ENCODE results near the gene INO80E. TPM values are rescaled to one million over a fixed set of nuclear protein-coding genes. Genes with fewer than 3 reads are reported as not detected.

INO80E gene
- total RNA-seq, 1 donor from 2014 or later = 93.6 TPM

DNA sequence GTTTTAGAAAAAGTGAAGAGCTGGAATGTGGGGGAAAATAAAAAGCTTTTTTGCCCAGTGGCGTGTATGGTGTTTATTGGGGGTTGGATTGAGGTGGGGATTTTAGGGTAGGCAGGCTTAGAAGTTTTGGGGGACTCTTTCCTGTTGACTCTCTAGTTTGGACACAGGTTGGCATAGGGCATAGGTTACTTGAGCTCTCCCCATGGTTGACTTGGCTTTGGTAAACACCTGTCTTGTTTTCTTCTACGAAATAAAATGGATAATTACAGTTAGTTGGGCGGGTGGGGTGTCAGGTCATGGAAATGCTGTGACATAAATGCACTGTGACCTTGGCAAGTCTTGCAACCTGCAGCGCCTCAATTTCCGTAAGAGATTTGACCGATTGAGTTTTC lies 23.1 kb upstream of the INO80E start:
- POLR2A ChIA-PET = interaction anchor here (0.7 to 3.5 kb wide), 14 partner anchors 11 to 1230 kb away, joined by 3 to 67 read pairs (median 5); partner anchors contain the start of genes ALDOA, HIRIP3, KCTD13 and MVP
- intact Hi-C loops (cut with micrococcal nuclease) = loop anchor here (1.0 kb wide), 5 partner anchors 11 to 153 kb away; partner anchors contain the start of genes CDIPT, HIRIP3, KCTD13 and MVP
- ATAC-seq (ENCODE audit: low read depth) (no peak), DNase-seq (no peak)
- Mint-ChIP-seq H3K36me3 (ENCODE audit: low read depth) (peaks cover 22% of the 10 kb centered on the region), H3K4me1 (peaks cover 39% of the 10 kb centered on the region), H3K27ac (peak overlapping the region; percentile 90), H3K4me3 (peak overlapping the region; percentile 96), H3K9me3 (no peaks in the 10 kb centered on the region), H3K27me3 (no peaks in the 10 kb centered on the region)
- TF ChIP-seq, protein P1, sequence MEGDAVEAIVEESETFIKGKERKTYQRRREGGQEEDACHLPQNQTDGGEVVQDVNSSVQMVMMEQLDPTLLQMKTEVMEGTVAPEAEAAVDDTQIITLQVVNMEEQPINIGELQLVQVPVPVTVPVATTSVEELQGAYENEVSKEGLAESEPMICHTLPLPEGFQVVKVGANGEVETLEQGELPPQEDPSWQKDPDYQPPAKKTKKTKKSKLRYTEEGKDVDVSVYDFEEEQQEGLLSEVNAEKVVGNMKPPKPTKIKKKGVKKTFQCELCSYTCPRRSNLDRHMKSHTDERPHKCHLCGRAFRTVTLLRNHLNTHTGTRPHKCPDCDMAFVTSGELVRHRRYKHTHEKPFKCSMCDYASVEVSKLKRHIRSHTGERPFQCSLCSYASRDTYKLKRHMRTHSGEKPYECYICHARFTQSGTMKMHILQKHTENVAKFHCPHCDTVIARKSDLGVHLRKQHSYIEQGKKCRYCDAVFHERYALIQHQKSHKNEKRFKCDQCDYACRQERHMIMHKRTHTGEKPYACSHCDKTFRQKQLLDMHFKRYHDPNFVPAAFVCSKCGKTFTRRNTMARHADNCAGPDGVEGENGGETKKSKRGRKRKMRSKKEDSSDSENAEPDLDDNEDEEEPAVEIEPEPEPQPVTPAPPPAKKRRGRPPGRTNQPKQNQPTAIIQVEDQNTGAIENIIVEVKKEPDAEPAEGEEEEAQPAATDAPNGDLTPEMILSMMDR (IDR thresholded peaks at IDR 0.05) = no peak
- CTCF ChIA-PET = interaction anchor here (0.9 to 1.9 kb wide), 7 partner anchors 11 to 1028 kb away, joined by 3 to 7 read pairs (median 4); partner anchors contain the start of genes KCTD13, TBX6 and TMEM219

DNA sequence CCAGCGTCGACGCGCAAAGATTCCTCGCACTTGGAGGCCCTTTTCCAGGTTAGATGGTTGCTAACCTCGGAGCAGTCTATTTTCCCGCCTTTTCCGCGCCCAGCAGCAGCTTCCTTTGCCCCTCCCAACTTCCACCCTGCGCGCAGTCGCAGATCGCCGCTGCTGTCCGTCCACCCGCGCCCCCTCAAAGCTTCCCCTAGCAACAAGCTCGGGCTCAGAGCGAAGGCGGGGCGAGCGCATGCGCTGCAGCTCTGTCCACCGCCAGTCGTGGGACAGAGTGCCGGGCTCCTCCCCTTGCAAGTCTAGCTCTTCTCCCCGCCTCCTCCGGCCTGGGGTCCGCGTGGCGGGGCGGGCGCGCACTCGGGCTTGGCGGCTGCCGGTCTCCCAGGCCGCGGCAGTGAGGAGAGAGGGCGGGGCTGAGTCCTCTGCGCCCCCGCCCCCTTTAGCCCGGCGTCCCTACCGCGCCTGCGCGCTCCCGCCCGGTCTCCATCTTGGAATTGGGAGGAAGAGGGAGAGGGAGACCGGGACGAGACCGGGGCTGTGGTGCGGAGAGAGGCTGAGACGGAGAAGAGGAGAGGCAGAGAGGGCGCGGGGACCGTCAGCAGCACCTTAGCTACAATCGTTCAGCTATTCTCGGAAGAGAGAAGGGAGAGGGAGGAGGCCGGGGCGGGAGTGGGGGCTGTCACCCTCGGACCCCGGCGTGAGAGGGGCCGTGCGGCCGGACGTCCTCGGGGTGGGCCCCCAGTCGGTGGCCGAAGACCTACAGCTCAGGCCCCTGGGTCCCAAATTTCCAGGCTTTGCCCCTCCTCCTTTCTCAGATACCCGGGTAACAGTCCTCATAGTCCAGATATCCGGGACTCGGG lies 22.4 kb upstream of the INO80E start, which contains the start of gene TAOK2:
TSS of gene TAOK2 (plus strand) at position 485 of the 863 bp plus-strand sequence. CDS start 3,905 bp downstream, outside the sequence.
- H3K27ac Mint-ChIP-seq = peak within 1 kb of the TSS; percentile 90
- intact Hi-C loops (cut with micrococcal nuclease) = loop anchor here (1.0 kb wide), 5 partner anchors 11 to 153 kb away; partner anchors contain the start of genes CDIPT, HIRIP3, KCTD13 and MVP
- peak; percentile 95 for DNase-seq
- TF ChIP-seq, protein P1 (IDR thresholded peaks at IDR 0.05) = no peak
- CTCF ChIA-PET = interaction anchor here (0.9 to 1.9 kb wide), 7 partner anchors 12 to 1028 kb away, joined by 3 to 7 read pairs (median 4); partner anchors contain the start of genes KCTD13, TBX6 and TMEM219
- H3K27me3 Mint-ChIP-seq = no peaks in the 10 kb centered on the region
- H3K4me1 Mint-ChIP-seq = peaks cover 39% of the 10 kb centered on the region
- no peaks in the 10 kb centered on the region for H3K9me3 Mint-ChIP-seq
- ATAC-seq (ENCODE audit: low read depth) = peak; percentile 99
- POLR2A ChIA-PET = interaction anchor here (0.5 to 3.5 kb wide), 18 partner anchors 11 to 1229 kb away, joined by 3 to 67 read pairs (median 4); partner anchors contain the start of genes ALDOA, HIRIP3, KCTD13 and MVP
- H3K4me3 Mint-ChIP-seq = peak within 1 kb of the TSS; percentile 96
- H3K36me3 Mint-ChIP-seq (ENCODE audit: low read depth) = peaks cover 22% of the 10 kb centered on the region

GRCh38 chr16:29974291-29975133 lies 21.5 kb upstream of the INO80E start:
- peak overlapping the region; percentile 96 for H3K4me3 Mint-ChIP-seq
- DNase-seq (no peak), ATAC-seq (ENCODE audit: low read depth) (no peak)
- intact Hi-C loops (cut with micrococcal nuclease) = no loop called here
- peaks cover 27% of the 10 kb centered on the region for H3K36me3 Mint-ChIP-seq (ENCODE audit: low read depth)
- H3K27me3 Mint-ChIP-seq = no peaks in the 10 kb centered on the region
- ChIA-PET POLR2A (interaction anchor here (0.6 to 3.5 kb wide), 10 partner anchors 12 to 168 kb away, joined by 3 to 67 read pairs (median 6); partner anchors contain the start of genes KCTD13, MAZ, PAGR1 and TBX6), CTCF (interaction anchor here (1.5 to 1.9 kb wide), 3 partner anchors 13 to 1029 kb away, joined by 4 to 6 read pairs (median 4); partner anchors contain the start of gene TMEM219)
- peak overlapping the region; percentile 90 for H3K27ac Mint-ChIP-seq
- H3K9me3 Mint-ChIP-seq = no peaks in the 10 kb centered on the region
- TF ChIP-seq, protein P1 (IDR thresholded peaks at IDR 0.05) = no peak
- H3K4me1 Mint-ChIP-seq = peaks cover 39% of the 10 kb centered on the region

DNA sequence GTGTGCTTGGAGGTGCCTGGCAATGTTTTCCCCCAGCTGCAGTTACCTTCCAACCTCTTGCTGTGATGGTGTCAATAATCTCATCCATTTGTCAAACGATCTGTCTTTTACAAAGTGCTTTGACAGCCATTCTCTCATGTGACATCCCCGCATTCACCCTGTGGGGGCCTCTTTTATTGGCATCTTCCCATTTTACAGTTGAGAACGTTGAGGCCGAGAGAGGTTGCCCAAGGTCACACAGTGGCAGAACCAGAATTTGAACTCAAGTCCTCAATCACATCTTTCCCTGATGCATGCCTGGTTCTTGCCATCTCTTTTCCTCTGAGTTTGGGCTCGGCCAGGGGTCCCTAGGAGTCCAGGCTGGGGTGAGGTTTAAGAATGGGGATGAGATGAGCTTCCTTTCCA lies 20.9 kb upstream of the INO80E start:
- TF ChIP-seq, protein P1 (IDR thresholded peaks at IDR 0.05) = no peak
- Mint-ChIP-seq H3K27ac (peak overlapping the region; percentile 2), H3K4me1 (peaks cover 39% of the 10 kb centered on the region), H3K4me3 (peak overlapping the region; percentile 96), H3K9me3 (no peaks in the 10 kb centered on the region), H3K36me3 (ENCODE audit: low read depth) (peaks cover 31% of the 10 kb centered on the region), H3K27me3 (no peaks in the 10 kb centered on the region)
- DNase-seq (no peak), ATAC-seq (ENCODE audit: low read depth) (no peak)
- ChIA-PET POLR2A (interaction anchor here (0.6 to 3.5 kb wide), 8 partner anchors 12 to 169 kb away, joined by 3 to 67 read pairs (median 6); partner anchors contain the start of genes KCTD13, MAZ, PAGR1 and TBX6), CTCF (interaction anchor here (1.6 kb wide), 1 partner anchor 31 kb away, joined by 4 read pairs; no protein-coding TSS in a partner anchor)
- intact Hi-C loops (cut with micrococcal nuclease) = no loop called here

All from activated B cell treated with CpG ODN at 0.5 μM for 24 hours (primary cell).